Psoas muscle (tissue), 8 donors: ENCODE data around the gene ATP5MC2. TPM values are rescaled to one million over a fixed set of nuclear protein-coding genes. Genes with fewer than 3 reads are reported as not detected.

Experiments
- ATAC-seq, 4 donors: fragments of 200-7000 bp; cut with Tn5 transposase; one replicate each; pipeline ENCODE4 v1.9.1; 2020; ENCODE audit warnings: moderate library complexity in 3 of 4, mild to moderate bottlenecking in 2 of 4
- DNase-seq, 2 donors: peaks; one replicate each; pipeline ENCODE4 v3.0.0-alpha.2; 2020
- H3K27ac ChIP-seq: fragments of 200-600 bp; one replicate; pipeline ENCODE4 v1.8.0; 2022
- H3K27me3 ChIP-seq, 3 donors: fragments of 200-600 bp in 1 of 3; one replicate each; pipeline versions ENCODE4 v1.6.1 to v1.8.0; 2013 to 2022; ENCODE audit warnings: low read length in 2 of 3, mild to moderate bottlenecking in 2 of 3, moderate library complexity in 1 of 3; ENCODE audit not compliant: insufficient read depth in 3 of 3
- H3K36me3 ChIP-seq, 2 donors: fragments of 200-600 bp in 1 of 2; one replicate each; pipeline versions ENCODE4 v1.6.1 to v1.8.0; 2013 to 2022; ENCODE audit warnings: low read depth in 1 of 2, mild to moderate bottlenecking in 1 of 2, moderate library complexity in 1 of 2; ENCODE audit not compliant: insufficient read depth in 1 of 2
- H3K4me1 ChIP-seq: fragments of 200-600 bp; one replicate; pipeline ENCODE4 v1.8.0; 2022
- H3K4me3 ChIP-seq: fragments of 200-600 bp; one replicate; pipeline ENCODE4 v1.8.0; 2022; ENCODE audit warnings: mild to moderate bottlenecking
- H3K9me3 ChIP-seq: fragments of 200-600 bp; one replicate; pipeline ENCODE4 v1.8.0; 2022
- WGBS, 3 donors: extraction: QIAGEN DNeasy Blood & Tissue Kit; methylation state at CpG; one replicate each; pipeline versions ENCODE4 v1.1.6 to v1.1.7; 2013; 5-methylcytosine and 5-hydroxymethylcytosine counted together
- intact Hi-C, 2 donors: fragments of 100-400 bp; cut with DNase I; formaldehyde crosslinking; loops; one replicate each; pipeline versions ENCODE4 v1.11.0 to v1.14.2; 2022
- polyA plus RNA-seq, 3 donors: library from polyadenylated mRNA; stranded (reverse); fragments of 200-250 nt; gene quantifications; one replicate each; pipeline ENCODE4 v1.2.3, GENCODE V29; 2013
- total RNA-seq, 4 donors: library from RNA; stranded (reverse); fragmentation: NEBNext Ultra II Directional in 2 of 4; extraction: Animal tissue kit (Norgen Biotek cat#: 25700) in 2 of 4; gene quantifications; one replicate each; pipeline versions ENCODE4 v1.2.1 to v1.2.4, GENCODE V29; 2021 to 2023
- TF ChIP-seq, protein P1 (sequence below): fragments of 200-600 bp; IDR thresholded peaks from one replicate; pipeline ENCODE4 v1.8.0; 2022; ENCODE audit warnings: antibody characterized with exemption
- donor health status: healthy with polysubstance abuse.
- donor health status: DM: no; HTN: no; CAD: no; lungs with moderate emphysema.
- donor health status: Bipolar disorder and iron deficiency.
- donor health status: healthy.
- donor health status: DM: yes; HTN: yes; CAD: no.
- donor health status: DM: no; HTN: no; CAD: no.
- donor health status: DM: no; HTN: no; CAD: no.
- donor health status: DM: yes; HTN: yes; CAD: no.

Gene ATP5MC2
- total and polyA plus RNA-seq, 7 donors = 349 to 646 (median 469) TPM

GRCh38 chr12:53624956-53625355, 50.9 kb downstream of the ATP5MC2 start:
- DNase-seq (no peak), ATAC-seq (no peak)
- WGBS, 3 donors = 20 to 30% (median 26%) methylated on average over 4 of the region's 4 CpGs
- Histone ChIP-seq H3K36me3 (no peaks in the 10 kb centered on the region), H3K27me3 (no peaks in the 10 kb centered on the region), H3K27ac (peak overlapping the region; percentile 95), H3K4me3 (peak overlapping the region; percentile 77), H3K9me3 (no peaks in the 10 kb centered on the region), H3K4me1 (peaks cover 42% of the 10 kb centered on the region)
- TF ChIP-seq, protein P1, sequence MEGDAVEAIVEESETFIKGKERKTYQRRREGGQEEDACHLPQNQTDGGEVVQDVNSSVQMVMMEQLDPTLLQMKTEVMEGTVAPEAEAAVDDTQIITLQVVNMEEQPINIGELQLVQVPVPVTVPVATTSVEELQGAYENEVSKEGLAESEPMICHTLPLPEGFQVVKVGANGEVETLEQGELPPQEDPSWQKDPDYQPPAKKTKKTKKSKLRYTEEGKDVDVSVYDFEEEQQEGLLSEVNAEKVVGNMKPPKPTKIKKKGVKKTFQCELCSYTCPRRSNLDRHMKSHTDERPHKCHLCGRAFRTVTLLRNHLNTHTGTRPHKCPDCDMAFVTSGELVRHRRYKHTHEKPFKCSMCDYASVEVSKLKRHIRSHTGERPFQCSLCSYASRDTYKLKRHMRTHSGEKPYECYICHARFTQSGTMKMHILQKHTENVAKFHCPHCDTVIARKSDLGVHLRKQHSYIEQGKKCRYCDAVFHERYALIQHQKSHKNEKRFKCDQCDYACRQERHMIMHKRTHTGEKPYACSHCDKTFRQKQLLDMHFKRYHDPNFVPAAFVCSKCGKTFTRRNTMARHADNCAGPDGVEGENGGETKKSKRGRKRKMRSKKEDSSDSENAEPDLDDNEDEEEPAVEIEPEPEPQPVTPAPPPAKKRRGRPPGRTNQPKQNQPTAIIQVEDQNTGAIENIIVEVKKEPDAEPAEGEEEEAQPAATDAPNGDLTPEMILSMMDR = no peak
- intact Hi-C loops = loop anchor here in 1 of 2 donors (5.0 kb wide), 1 partner anchor 47 kb away; no protein-coding TSS in a partner anchor

DNA sequence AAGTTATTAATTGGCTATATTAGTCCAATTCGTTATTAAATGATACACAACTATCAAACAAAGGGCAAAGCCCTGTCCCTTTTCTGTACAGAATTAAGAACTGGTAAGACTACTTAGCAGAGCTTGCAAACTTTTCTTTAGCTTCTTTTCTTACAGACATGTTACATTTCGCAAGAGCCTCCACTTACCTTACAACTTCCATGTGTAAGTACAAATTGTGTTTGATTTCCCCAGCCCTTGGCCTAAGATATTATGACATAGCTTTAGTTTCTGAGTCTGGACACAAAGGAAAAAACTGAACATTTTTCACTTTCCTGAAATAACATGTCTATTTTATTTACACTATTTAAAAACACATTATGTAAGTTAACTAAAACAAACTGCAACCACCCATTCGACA, 51.4 kb downstream of the ATP5MC2 start:
- ATAC-seq (no peak), DNase-seq (no peak)
- Histone ChIP-seq H3K4me1 (peaks cover 42% of the 10 kb centered on the region), H3K9me3 (no peaks in the 10 kb centered on the region), H3K27ac (peak overlapping the region; percentile 95), H3K36me3 (no peaks in the 10 kb centered on the region), H3K4me3 (peak overlapping the region; percentile 77), H3K27me3 (no peaks in the 10 kb centered on the region)
- intact Hi-C loops = no loop called here
- TF ChIP-seq, protein P1 = no peak
- WGBS, 3 donors = 29 to 39% (median 34%) methylated on average over 3 of the region's 3 CpGs

- intact Hi-C loops = no loop called here
- TF ChIP-seq, protein P1 = no peak
- Histone ChIP-seq H3K4me1 (peaks cover 42% of the 10 kb centered on the region), H3K4me3 (peak overlapping the region; percentile 77), H3K36me3 (no peaks in the 10 kb centered on the region), H3K27me3 (no peaks in the 10 kb centered on the region), H3K27ac (peak overlapping the region; percentile 95), H3K9me3 (no peaks in the 10 kb centered on the region)
- no peak for DNase-seq
- ATAC-seq = no peak
- WGBS, 3 donors = 4 to 8% (median 7%) methylated on average over 7 of the region's 7 CpGs
Measured at GRCh38 chr12:53623548-53624385, 52.1 kb downstream of the ATP5MC2 start.

GRCh38 chr12:53622724-53623123, 53.2 kb downstream of the ATP5MC2 start:
- no peak for ATAC-seq
- no peaks in the 10 kb centered on the region for H3K27me3 ChIP-seq
- DNase-seq = no peak
- peak overlapping the region; percentile 95 for H3K27ac ChIP-seq
- peak overlapping the region; percentile 77 for H3K4me3 ChIP-seq
- TF ChIP-seq, protein P1 = no peak
- H3K4me1 ChIP-seq = peaks cover 46% of the 10 kb centered on the region
- no peaks in the 10 kb centered on the region for H3K9me3 ChIP-seq
- WGBS, 3 donors = 85 to 92% (median 88%) methylated on average over 5 of the region's 5 CpGs
- no peaks in the 10 kb centered on the region for H3K36me3 ChIP-seq
- intact Hi-C loops = no loop called here
